Activated T-cell treated with anti-CD3 and anti-CD28 coated beads, Interleukin-2, amount 50 U/mL, for 48 hours (primary cell): ENCODE results near the gene PTPN4.

Experiments
- DNase-seq, 2 experiments: peaks; one replicate each; pipeline ENCODE4 v3.0.0-alpha.2; 2020

Gene PTPN4

GRCh38 chr2:119735565-119735964 lies 24.2 kb upstream of the PTPN4 start:
- DNase-seq: no peak

GRCh38 chr2:119736021-119736420 lies 23.7 kb upstream of the PTPN4 start:
- no peak for DNase-seq

GRCh38 chr2:119739580-119740255 lies 20.0 kb upstream of the PTPN4 start:
- DNase-seq: no peak

- DNase-seq: no peak
Measured at GRCh38 chr2:119741001-119741400, 18.7 kb upstream of the PTPN4 start.

- DNase-seq: no peak
Measured at GRCh38 chr2:119741868-119742267, 17.9 kb upstream of the PTPN4 start.

- DNase-seq: no peak
Measured at GRCh38 chr2:119744335-119744939, 15.3 kb upstream of the PTPN4 start.

- DNase-seq: no peak
Measured at GRCh38 chr2:119745566-119745965, 14.2 kb upstream of the PTPN4 start.

- DNase-seq: no peak
Measured at GRCh38 chr2:119746836-119747686, 12.7 kb upstream of the PTPN4 start.

- DNase-seq: no peak
Measured at GRCh38 chr2:119748135-119748534, 11.6 kb upstream of the PTPN4 start.

- DNase-seq: no peak
Measured at GRCh38 chr2:119749477-119750012, 10.2 kb upstream of the PTPN4 start.

- no peak for DNase-seq
Measured at GRCh38 chr2:119751706-119752105, 8.0 kb upstream of the PTPN4 start.

- DNase-seq: no peak
Measured at GRCh38 chr2:119753041-119753929, 6.4 kb upstream of the PTPN4 start.

- DNase-seq: no peak
Measured at GRCh38 chr2:119753930-119754321, 5.8 kb upstream of the PTPN4 start.

- no peak for DNase-seq
Measured at GRCh38 chr2:119755906-119756305, 3.8 kb upstream of the PTPN4 start.

GRCh38 chr2:119756837-119757236 lies 2.9 kb upstream of the PTPN4 start:
- DNase-seq: peak; percentile 58 to 69

GRCh38 chr2:119758881-119759450 lies 756 bp upstream of the PTPN4 start:
- no peak for DNase-seq

- DNase-seq: peak; percentile 56 to 67
Measured at GRCh38 chr2:119760237-119760955, 674 bp downstream of the PTPN4 start.

- DNase-seq: no peak
Measured at GRCh38 chr2:119760956-119761275, 1.2 kb downstream of the PTPN4 start.

GRCh38 chr2:119764832-119765231 lies 5.1 kb downstream of the PTPN4 start:
- DNase-seq: no peak

GRCh38 chr2:119765433-119766002 lies 5.8 kb downstream of the PTPN4 start:
- DNase-seq: no peak

- DNase-seq: no peak
Measured at GRCh38 chr2:119766944-119767343, 7.2 kb downstream of the PTPN4 start.
